ENCODE results near the gene ELMO3.

ELMO3 gene

GRCh38 chr16:67244387-67245185 is 45.7 kb downstream of the ELMO3 start:
- DNase-seq = peak; percentile 99

- DNase-seq = no peak
Observed at GRCh38 chr16:67245186-67245585, 46.3 kb downstream of the ELMO3 start.

DNA sequence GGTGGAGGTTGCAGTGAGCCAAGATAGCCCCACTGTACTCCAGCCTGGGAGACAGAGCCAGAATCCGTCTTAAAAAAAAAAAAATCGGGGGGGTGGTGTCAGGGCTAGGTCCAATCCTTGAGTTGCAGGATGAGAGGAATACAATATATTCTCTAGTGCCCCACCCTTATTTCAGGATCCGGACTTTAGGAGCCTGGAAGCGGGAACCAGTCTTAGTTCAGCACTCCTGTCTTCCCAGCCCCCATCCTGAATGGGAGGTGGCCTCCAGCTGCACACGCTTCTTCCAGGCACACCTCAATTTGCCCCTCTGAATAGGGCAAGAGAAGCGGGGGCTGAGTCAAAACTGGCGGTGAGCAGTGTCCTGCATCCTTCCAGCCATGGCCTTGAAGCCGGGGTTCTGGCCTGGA is 46.7 kb downstream of the ELMO3 start:
- DNase-seq = no peak

GRCh38 chr16:67246081-67246755 is 47.3 kb downstream of the ELMO3 start:
- DNase-seq = peak; percentile 56

GRCh38 chr16:67246756-67247191 is 47.8 kb downstream of the ELMO3 start:
- DNase-seq = no peak

DNA sequence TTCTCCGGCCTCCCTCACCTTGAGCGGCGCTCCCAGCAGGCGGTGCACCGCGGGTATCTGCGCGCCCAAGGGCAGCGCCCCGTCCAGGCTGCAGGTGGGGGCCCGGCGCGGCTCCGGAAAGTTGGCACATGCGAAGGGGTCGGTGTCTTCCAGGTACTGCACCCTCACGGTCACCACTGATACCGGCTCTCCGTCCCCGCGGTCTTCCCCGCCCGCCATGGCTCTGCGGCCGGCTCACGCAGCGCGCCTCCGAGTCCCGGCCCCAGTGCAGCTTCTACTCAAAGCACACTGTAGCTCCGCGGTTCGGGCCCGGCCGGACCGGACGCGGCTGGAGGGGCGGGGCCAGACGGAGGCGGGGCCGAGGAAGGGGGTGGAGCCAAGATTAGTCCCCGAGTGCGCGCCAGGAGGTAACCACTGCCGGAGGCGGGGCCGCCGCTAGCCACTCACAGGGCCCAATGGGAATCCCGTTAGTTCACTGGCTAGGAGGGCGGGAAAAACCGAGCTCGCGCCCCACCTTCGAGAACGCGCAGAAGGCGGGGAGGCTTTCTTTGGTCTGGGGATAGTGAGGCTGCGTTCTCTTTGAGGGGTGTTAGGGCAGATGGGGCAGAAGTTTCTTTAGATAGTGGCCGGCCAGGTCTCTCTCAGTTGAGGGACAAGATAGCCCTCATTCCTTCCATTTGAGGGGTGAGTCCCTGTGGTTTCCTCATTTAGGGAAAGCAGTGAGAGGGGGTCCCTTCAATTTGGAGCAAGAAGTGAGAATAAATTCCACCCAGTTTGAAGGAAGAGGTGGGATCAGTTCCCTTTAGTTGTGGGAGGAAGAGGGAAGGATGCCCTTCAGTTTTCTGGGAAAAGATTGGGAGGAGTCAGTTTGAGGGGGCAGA is 48.5 kb downstream of the ELMO3 start, which contains the start of gene FHOD1:
Gene FHOD1 (minus strand): TSS at position 290 of the 881 bp plus-strand sequence. CDS start 71 bp downstream, at position 219.
- peak; percentile 93 for DNase-seq

- DNase-seq = no peak
Observed at GRCh38 chr16:67248073-67248400, 49.1 kb downstream of the ELMO3 start.

DNA sequence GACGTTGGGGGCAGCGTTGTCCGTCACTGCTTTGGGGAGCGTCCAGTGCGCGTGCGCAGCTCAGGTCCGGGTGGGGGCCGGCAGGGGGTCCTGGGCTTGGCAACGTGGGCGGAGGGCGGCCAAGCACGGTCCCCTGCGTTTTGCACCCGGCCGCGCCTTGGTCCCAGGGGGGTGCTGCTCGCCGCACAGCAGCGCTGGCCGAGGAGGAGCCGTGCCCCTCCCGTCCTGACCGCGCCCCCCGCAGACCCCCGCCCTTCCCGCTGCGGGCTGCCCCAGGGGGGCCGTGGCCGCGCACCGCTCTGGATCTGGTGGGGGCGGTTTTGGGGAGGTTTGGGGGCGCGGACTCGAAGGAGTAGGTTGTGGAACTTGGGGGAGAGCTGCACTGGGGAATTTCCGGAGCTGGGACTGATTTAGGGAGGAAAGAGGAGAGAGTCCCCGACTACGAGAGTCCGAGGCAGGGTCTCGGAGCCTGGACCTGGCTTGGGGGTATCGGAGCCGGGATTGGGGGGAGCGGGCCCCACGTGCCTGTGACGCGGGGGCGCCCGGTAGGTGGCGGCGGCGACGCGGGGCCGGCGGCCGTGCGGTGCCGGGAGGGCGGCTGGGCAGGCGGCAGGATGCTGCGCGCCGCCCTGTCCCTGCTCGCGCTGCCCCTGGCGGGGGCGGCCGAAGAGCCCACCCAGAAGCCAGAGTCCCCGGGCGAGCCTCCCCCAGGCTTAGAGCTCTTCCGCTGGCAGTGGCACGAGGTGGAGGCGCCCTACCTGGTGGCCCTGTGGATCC is 49.7 kb downstream of the ELMO3 start, which contains the start of gene SLC9A5:
Gene SLC9A5 (plus strand): TSS at position 579 of the 777 bp plus-strand sequence. CDS start 36 bp downstream, at position 615.
- DNase-seq = no peak

- no peak for DNase-seq
Observed at GRCh38 chr16:67249178-67250044, 50.5 kb downstream of the ELMO3 start.

GRCh38 chr16:67250045-67250327 is 51.1 kb downstream of the ELMO3 start:
- no peak for DNase-seq

DNA sequence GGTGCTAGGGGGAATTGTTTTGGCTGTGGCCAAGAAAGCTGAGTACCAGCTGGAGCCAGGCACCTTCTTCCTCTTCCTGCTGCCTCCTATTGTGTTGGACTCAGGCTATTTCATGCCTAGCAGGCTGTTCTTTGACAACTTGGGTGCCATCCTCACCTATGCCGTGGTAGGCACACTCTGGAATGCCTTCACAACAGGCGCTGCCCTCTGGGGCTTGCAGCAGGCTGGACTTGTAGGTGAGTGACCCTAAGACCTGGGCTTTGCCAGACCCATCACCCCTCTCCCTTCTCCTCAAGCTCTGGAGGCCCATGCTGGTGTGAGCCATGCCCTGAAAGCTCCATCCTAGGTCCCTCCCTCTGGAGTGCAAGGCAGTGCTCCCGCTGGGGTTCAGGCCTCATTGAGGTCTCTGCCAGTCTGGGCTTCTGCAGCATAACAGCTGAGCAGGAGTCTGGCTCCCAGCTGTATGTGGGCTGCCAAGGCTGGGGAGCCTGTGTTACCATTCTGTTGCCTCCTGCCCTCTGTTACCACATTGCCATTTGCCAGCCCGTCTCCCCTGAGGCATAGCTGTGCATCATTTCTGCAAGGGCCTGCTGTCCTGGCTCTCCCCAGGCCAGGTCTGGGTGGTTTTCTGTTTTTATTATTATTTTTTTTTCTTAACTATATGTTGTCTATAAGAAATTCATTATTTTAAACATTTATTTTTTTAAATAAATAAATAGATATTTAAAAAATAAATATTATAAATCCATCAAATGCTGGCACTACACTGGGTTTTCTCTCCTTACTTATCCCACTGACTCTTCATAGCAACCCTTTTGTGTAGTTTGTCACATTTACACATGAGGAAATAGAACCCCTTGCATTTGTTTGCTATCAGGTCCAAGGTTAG is 53.9 kb downstream of the ELMO3 start:
- DNase-seq = no peak

All from MV-4-11 (cell line).